Measurements from ENCODE around the gene IL1RL1.

The IL1RL1 gene

GRCh38 chr2:102291319-102292075 is 19.9 kb upstream of the IL1RL1 start:
- Histone ChIP-seq H4K91ac (ENCODE audit: low read depth, low read length, poor library complexity) (no peak overlapping the region), H2BK120ac (ENCODE audit: low read depth, low read length) (no peak overlapping the region), H3K4ac (ENCODE audit: low read length) (no peak overlapping the region), H3K14ac (ENCODE audit: low read length) (no peak overlapping the region), H3K18ac (ENCODE audit: low read length) (no peak overlapping the region), H3K4me2 (ENCODE audit: insufficient read depth, low read length, poor library complexity, severe bottlenecking) (no peak overlapping the region), H2AFZ (ENCODE audit: low read length) (no peak overlapping the region), H3K4me3 (ENCODE audit: low read length in 2 of 2) (no peak overlapping the region), H2BK15ac (ENCODE audit: low read length) (no peak overlapping the region), H2BK5ac (ENCODE audit: low read length) (no peak overlapping the region), H3K23ac (ENCODE audit: low read depth, low read length, poor library complexity) (no peak overlapping the region), H3K9me3 (replicated peaks in 1 of 2; ENCODE audit: control insufficient read depth in 2 of 2, insufficient read depth in 1 of 2, low read depth in 1 of 2, low read length in 2 of 2) (no peaks in the 10 kb centered on the region), H4K8ac (ENCODE audit: low read depth, low read length) (no peak overlapping the region), H2BK12ac (ENCODE audit: low read length) (no peak overlapping the region), H3K4me1 (ENCODE audit: control insufficient read depth in 2 of 2, insufficient read depth in 1 of 2, low read depth in 1 of 2, low read length in 2 of 2) (no peaks in the 10 kb centered on the region), H3K79me1 (ENCODE audit: low read depth, low read length) (no peaks in the 10 kb centered on the region), H3K9ac (ENCODE audit: low read depth, low read length, poor library complexity) (no peak overlapping the region), H3K36me3 (replicated peaks in 1 of 2; ENCODE audit: control insufficient read depth in 2 of 2, insufficient read depth in 2 of 2, low read length in 2 of 2) (no peaks in the 10 kb centered on the region), H2AK5ac (ENCODE audit: low read depth, low read length) (no peak overlapping the region), H3K27ac (replicated peaks; ENCODE audit: low read length) (no peak overlapping the region), H3K27me3 (ENCODE audit: control insufficient read depth in 3 of 3, insufficient read depth in 3 of 3, low read depth in 1 of 3, low read length in 3 of 3) (peaks cover 0 to 2% (median 0%) of the 10 kb centered on the region in 3 experiments)
- WGBS, 2 donors (ENCODE audit: extremely low coverage in 2 of 2, insufficient read length in 2 of 2, insufficient replicate concordance in 1 of 2): no CpG with 5 or more reads among the region's 4 CpGs
- DNase-seq (ENCODE audit: low spot score): no peak

GRCh38 chr2:102294802-102295489 is 16.4 kb upstream of the IL1RL1 start:
- H3K14ac ChIP-seq (ENCODE audit: low read length): no peak overlapping the region
- H3K9me3 ChIP-seq (replicated peaks in 1 of 2; ENCODE audit: control insufficient read depth in 2 of 2, insufficient read depth in 1 of 2, low read depth in 1 of 2, low read length in 2 of 2): no peaks in the 10 kb centered on the region
- DNase-seq (ENCODE audit: low spot score): no peak
- H2BK12ac ChIP-seq (ENCODE audit: low read length): no peak overlapping the region
- no peak overlapping the region for H2BK120ac ChIP-seq (ENCODE audit: low read depth, low read length)
- H3K36me3 ChIP-seq (replicated peaks in 1 of 2; ENCODE audit: control insufficient read depth in 2 of 2, insufficient read depth in 2 of 2, low read length in 2 of 2): no peaks in the 10 kb centered on the region
- no peak overlapping the region for H2AK5ac ChIP-seq (ENCODE audit: low read depth, low read length)
- no CpG with 5 or more reads among the region's 3 CpGs for WGBS, 2 donors (ENCODE audit: extremely low coverage in 2 of 2, insufficient read length in 2 of 2, insufficient replicate concordance in 1 of 2)
- H3K27ac ChIP-seq (replicated peaks; ENCODE audit: low read length): no peak overlapping the region
- H3K23ac ChIP-seq (ENCODE audit: low read depth, low read length, poor library complexity): no peak overlapping the region
- H2AFZ ChIP-seq (ENCODE audit: low read length): no peak overlapping the region
- H3K18ac ChIP-seq (ENCODE audit: low read length): no peak overlapping the region
- no peaks in the 10 kb centered on the region for H3K4me1 ChIP-seq (ENCODE audit: control insufficient read depth in 2 of 2, insufficient read depth in 1 of 2, low read depth in 1 of 2, low read length in 2 of 2)
- no peaks in the 10 kb centered on the region for H3K79me1 ChIP-seq (ENCODE audit: low read depth, low read length)
- H3K4ac ChIP-seq (ENCODE audit: low read length): no peak overlapping the region
- no peak overlapping the region for H2BK5ac ChIP-seq (ENCODE audit: low read length)
- H3K27me3 ChIP-seq (ENCODE audit: control insufficient read depth in 3 of 3, insufficient read depth in 3 of 3, low read depth in 1 of 3, low read length in 3 of 3): peaks cover 0 to 2% (median 0%) of the 10 kb centered on the region in 3 experiments
- H2BK15ac ChIP-seq (ENCODE audit: low read length): no peak overlapping the region
- H4K91ac ChIP-seq (ENCODE audit: low read depth, low read length, poor library complexity): no peak overlapping the region
- no peak overlapping the region for H4K8ac ChIP-seq (ENCODE audit: low read depth, low read length)
- H3K9ac ChIP-seq (ENCODE audit: low read depth, low read length, poor library complexity): no peak overlapping the region
- no peak overlapping the region for H3K4me2 ChIP-seq (ENCODE audit: insufficient read depth, low read length, poor library complexity, severe bottlenecking)
- no peak overlapping the region for H3K4me3 ChIP-seq (ENCODE audit: low read length in 2 of 2)

GRCh38 chr2:102295566-102295965 is 15.8 kb upstream of the IL1RL1 start:
- H2BK120ac ChIP-seq (ENCODE audit: low read depth, low read length): no peak overlapping the region
- no peak overlapping the region for H3K14ac ChIP-seq (ENCODE audit: low read length)
- no peak overlapping the region for H3K23ac ChIP-seq (ENCODE audit: low read depth, low read length, poor library complexity)
- H3K36me3 ChIP-seq (replicated peaks in 1 of 2; ENCODE audit: control insufficient read depth in 2 of 2, insufficient read depth in 2 of 2, low read length in 2 of 2): no peaks in the 10 kb centered on the region
- DNase-seq (ENCODE audit: low spot score): no peak
- H3K27ac ChIP-seq (replicated peaks; ENCODE audit: low read length): no peak overlapping the region
- no peaks in the 10 kb centered on the region for H3K9me3 ChIP-seq (replicated peaks in 1 of 2; ENCODE audit: control insufficient read depth in 2 of 2, insufficient read depth in 1 of 2, low read depth in 1 of 2, low read length in 2 of 2)
- H2BK12ac ChIP-seq (ENCODE audit: low read length): no peak overlapping the region
- H3K4ac ChIP-seq (ENCODE audit: low read length): no peak overlapping the region
- no peaks in the 10 kb centered on the region for H3K79me1 ChIP-seq (ENCODE audit: low read depth, low read length)
- no peaks in the 10 kb centered on the region for H3K4me1 ChIP-seq (ENCODE audit: control insufficient read depth in 2 of 2, insufficient read depth in 1 of 2, low read depth in 1 of 2, low read length in 2 of 2)
- H2AK5ac ChIP-seq (ENCODE audit: low read depth, low read length): no peak overlapping the region
- no peak overlapping the region for H3K4me3 ChIP-seq (ENCODE audit: low read length in 2 of 2)
- WGBS, 2 donors (ENCODE audit: extremely low coverage in 2 of 2, insufficient read length in 2 of 2, insufficient replicate concordance in 1 of 2): no CpG with 5 or more reads among the region's 1 CpG
- H4K8ac ChIP-seq (ENCODE audit: low read depth, low read length): no peak overlapping the region
- no peak overlapping the region for H3K18ac ChIP-seq (ENCODE audit: low read length)
- H3K4me2 ChIP-seq (ENCODE audit: insufficient read depth, low read length, poor library complexity, severe bottlenecking): no peak overlapping the region
- H3K27me3 ChIP-seq (ENCODE audit: control insufficient read depth in 3 of 3, insufficient read depth in 3 of 3, low read depth in 1 of 3, low read length in 3 of 3): peaks cover 0 to 2% (median 0%) of the 10 kb centered on the region in 3 experiments
- no peak overlapping the region for H2AFZ ChIP-seq (ENCODE audit: low read length)
- no peak overlapping the region for H4K91ac ChIP-seq (ENCODE audit: low read depth, low read length, poor library complexity)
- H3K9ac ChIP-seq (ENCODE audit: low read depth, low read length, poor library complexity): no peak overlapping the region
- no peak overlapping the region for H2BK5ac ChIP-seq (ENCODE audit: low read length)
- H2BK15ac ChIP-seq (ENCODE audit: low read length): no peak overlapping the region

GRCh38 chr2:102296449-102296848 is 14.9 kb upstream of the IL1RL1 start:
- H3K23ac ChIP-seq (ENCODE audit: low read depth, low read length, poor library complexity): no peak overlapping the region
- H2BK5ac ChIP-seq (ENCODE audit: low read length): no peak overlapping the region
- H3K4me2 ChIP-seq (ENCODE audit: insufficient read depth, low read length, poor library complexity, severe bottlenecking): no peak overlapping the region
- H3K9ac ChIP-seq (ENCODE audit: low read depth, low read length, poor library complexity): no peak overlapping the region
- no peak overlapping the region for H4K8ac ChIP-seq (ENCODE audit: low read depth, low read length)
- no peak overlapping the region for H2BK15ac ChIP-seq (ENCODE audit: low read length)
- H3K79me1 ChIP-seq (ENCODE audit: low read depth, low read length): no peaks in the 10 kb centered on the region
- no peak overlapping the region for H3K27ac ChIP-seq (replicated peaks; ENCODE audit: low read length)
- H2AK5ac ChIP-seq (ENCODE audit: low read depth, low read length): no peak overlapping the region
- no peaks in the 10 kb centered on the region for H3K9me3 ChIP-seq (replicated peaks in 1 of 2; ENCODE audit: control insufficient read depth in 2 of 2, insufficient read depth in 1 of 2, low read depth in 1 of 2, low read length in 2 of 2)
- no peak overlapping the region for H2AFZ ChIP-seq (ENCODE audit: low read length)
- no peak overlapping the region for H4K91ac ChIP-seq (ENCODE audit: low read depth, low read length, poor library complexity)
- H3K36me3 ChIP-seq (replicated peaks in 1 of 2; ENCODE audit: control insufficient read depth in 2 of 2, insufficient read depth in 2 of 2, low read length in 2 of 2): no peaks in the 10 kb centered on the region
- peaks cover 0 to 2% (median 0%) of the 10 kb centered on the region in 3 experiments for H3K27me3 ChIP-seq (ENCODE audit: control insufficient read depth in 3 of 3, insufficient read depth in 3 of 3, low read depth in 1 of 3, low read length in 3 of 3)
- H3K4me1 ChIP-seq (ENCODE audit: control insufficient read depth in 2 of 2, insufficient read depth in 1 of 2, low read depth in 1 of 2, low read length in 2 of 2): no peaks in the 10 kb centered on the region
- no peak overlapping the region for H2BK120ac ChIP-seq (ENCODE audit: low read depth, low read length)
- DNase-seq (ENCODE audit: low spot score): no peak
- H3K18ac ChIP-seq (ENCODE audit: low read length): no peak overlapping the region
- H3K4ac ChIP-seq (ENCODE audit: low read length): no peak overlapping the region
- H2BK12ac ChIP-seq (ENCODE audit: low read length): no peak overlapping the region
- no peak overlapping the region for H3K14ac ChIP-seq (ENCODE audit: low read length)
- H3K4me3 ChIP-seq (ENCODE audit: low read length in 2 of 2): no peak overlapping the region

Data from neuronal stem cell (in vitro differentiated cells).